ENCODE data around the gene TMEM223.
A peak's percentile ranks its signal among the peaks of the same experiment; 100 is the strongest.
"Not testable (repeated sequence)": the region's sequence is repeated elsewhere in the genome, so short reads cannot be mapped to it uniquely, and the experiment has no call there.

Gene TMEM223

DNA sequence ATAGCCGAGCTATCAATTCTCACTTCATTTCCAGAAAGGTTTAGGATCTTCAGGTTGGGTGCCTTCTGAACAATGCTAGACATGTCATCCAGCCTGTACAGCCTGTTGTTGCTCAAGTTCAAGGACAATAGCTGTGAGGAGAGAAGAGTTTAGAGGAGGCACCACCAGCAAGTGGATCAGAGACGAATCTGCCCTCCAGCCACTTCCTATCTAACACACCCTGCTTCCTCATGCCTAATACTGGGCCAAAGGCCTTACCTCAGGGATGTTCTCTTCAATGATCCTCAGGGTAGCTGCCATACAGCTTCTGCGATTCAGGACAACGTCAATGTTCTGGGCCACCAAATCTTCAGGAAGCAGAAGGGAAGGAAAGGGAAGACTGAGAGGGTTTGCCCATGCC, 9.3 kb upstream of the TMEM223 start:
- DNase-seq (ENCODE audit: low read depth, low spot score), result no peak

GRCh38 chr11:62799486-62799885, 7.7 kb upstream of the TMEM223 start:
- DNase-seq (ENCODE audit: low read depth, low spot score), result no peak

DNA sequence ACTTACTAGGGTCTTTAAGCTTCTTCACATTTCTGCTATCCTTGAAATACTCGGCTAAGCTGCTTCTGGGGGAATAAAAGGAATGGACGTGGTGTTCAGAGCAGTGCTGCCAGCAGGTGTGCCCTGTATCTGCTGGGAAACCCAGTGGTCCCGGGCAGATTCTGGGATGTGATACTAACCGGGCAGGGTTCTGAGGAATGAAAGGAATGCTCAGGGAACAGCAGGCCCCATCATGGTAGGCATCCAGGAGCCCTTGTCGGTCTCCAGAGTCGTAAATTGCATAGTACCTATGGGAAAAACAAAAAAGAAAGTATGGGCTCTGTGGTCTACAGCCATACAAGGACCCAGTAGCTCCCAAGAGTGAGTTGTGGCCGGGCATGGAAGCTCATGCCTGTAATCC, 4.5 kb upstream of the TMEM223 start:
- no peak for DNase-seq (ENCODE audit: low read depth, low spot score)

GRCh38 chr11:62794201-62794775, 2.5 kb upstream of the TMEM223 start:
- DNase-seq (ENCODE audit: low read depth, low spot score), result no peak

DNA sequence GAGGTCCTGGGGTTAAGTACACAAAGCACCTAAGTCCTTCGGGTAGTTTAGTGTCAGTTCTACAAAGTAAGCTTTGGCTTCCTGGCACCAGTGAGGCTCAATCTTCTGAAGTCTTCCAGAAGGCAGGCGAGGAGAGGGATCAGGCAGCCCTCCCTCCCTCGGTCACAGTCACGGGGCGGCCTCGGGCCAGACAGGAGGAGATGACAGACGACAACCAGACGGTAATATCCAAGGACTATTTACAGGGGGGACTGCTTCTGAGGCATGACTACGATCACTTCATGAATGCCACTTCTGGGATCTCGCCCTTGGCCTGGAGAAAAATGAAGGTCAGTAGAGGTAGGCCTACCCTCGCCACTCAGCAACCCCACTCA, 383 bp upstream of the TMEM223 start:
- no peak for DNase-seq (ENCODE audit: low read depth, low spot score)

DNA sequence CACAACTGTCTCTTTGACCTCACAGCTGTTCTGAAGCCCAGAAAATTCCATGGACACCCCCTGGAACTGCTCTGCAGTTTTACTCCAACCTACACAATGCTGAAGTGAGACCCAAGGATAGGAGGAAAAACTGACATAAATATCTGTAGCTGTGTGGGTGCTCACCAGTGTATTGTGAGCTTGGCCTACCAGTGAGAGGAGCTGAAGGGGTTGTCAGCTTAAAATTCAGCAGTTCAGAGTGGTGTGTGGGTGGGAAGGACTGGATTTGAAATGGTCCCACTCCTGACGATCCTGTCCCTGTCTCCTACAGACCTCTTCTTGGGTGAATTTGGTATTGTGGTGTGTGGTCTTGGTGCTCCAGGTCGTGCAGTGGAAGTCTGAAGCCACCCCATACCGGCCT, 2.2 kb downstream of the TMEM223 start:
- no peak for DNase-seq (ENCODE audit: low read depth, low spot score)

- DNase-seq (ENCODE audit: low read depth, low spot score), result no peak
Observed at GRCh38 chr11:62788991-62789390, 2.8 kb downstream of the TMEM223 start.

- no peak for DNase-seq (ENCODE audit: low read depth, low spot score)
Observed at GRCh38 chr11:62787005-62787759, 4.6 kb downstream of the TMEM223 start, which contains the start of gene TMEM179B. Gene TMEM179B (plus strand): TSS chr11:62787402. CDS start chr11:62787432, 30 bp downstream.

- DNase-seq (ENCODE audit: low read depth, low spot score), result no peak
Observed at GRCh38 chr11:62786318-62787004, 5.3 kb downstream of the TMEM223 start.

GRCh38 chr11:62782753-62783152, 9.1 kb downstream of the TMEM223 start:
- DNase-seq (ENCODE audit: low read depth, low spot score), result no peak

DNA sequence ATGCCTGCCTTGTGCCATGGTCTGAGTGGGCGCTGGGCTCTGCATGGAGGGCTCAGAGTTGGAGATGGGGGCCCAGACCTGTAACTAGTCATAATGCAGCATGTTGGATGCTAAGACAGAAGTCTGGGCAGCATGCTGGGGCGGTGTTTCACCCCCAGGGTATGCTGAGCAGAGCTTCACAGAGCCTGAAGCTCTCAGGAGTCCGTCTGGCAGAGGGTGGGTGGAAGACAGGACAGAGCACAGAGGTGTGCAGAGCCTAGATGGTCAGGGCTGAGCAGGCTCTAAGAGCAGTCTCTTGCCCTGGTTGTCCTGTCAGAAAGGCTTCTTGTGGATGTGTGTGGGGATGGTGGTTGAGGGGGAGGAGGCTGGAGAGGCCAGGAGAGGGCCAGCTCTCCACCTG, 13.4 kb downstream of the TMEM223 start:
- DNase-seq (ENCODE audit: low read depth, low spot score), result no peak

GRCh38 chr11:62777389-62777788, 14.4 kb downstream of the TMEM223 start:
- DNase-seq (ENCODE audit: low read depth, low spot score), result no peak

- DNase-seq (ENCODE audit: low read depth, low spot score), result no peak
Observed at GRCh38 chr11:62775646-62776045, 16.2 kb downstream of the TMEM223 start.

DNA sequence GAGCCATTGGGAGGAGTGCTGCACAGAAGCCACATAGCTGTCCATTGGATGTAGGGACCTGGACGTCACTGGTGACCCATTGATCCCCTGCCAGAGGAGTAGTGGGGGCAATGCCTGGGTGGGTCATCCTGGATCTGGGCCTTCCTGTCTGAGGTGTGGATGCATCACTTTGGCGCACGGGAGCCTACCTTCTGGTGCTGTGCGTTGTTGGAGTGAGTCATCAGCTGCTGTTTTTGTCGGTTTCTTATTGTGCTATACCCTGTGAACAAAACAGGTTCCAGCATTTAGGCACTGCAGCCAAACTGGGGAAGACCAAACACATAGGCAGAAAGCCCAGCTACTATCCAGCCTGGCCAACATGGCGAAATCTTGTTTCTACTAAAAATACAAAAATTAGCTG, 17.4 kb downstream of the TMEM223 start:
- DNase-seq (ENCODE audit: low read depth, low spot score), result no peak

DNA sequence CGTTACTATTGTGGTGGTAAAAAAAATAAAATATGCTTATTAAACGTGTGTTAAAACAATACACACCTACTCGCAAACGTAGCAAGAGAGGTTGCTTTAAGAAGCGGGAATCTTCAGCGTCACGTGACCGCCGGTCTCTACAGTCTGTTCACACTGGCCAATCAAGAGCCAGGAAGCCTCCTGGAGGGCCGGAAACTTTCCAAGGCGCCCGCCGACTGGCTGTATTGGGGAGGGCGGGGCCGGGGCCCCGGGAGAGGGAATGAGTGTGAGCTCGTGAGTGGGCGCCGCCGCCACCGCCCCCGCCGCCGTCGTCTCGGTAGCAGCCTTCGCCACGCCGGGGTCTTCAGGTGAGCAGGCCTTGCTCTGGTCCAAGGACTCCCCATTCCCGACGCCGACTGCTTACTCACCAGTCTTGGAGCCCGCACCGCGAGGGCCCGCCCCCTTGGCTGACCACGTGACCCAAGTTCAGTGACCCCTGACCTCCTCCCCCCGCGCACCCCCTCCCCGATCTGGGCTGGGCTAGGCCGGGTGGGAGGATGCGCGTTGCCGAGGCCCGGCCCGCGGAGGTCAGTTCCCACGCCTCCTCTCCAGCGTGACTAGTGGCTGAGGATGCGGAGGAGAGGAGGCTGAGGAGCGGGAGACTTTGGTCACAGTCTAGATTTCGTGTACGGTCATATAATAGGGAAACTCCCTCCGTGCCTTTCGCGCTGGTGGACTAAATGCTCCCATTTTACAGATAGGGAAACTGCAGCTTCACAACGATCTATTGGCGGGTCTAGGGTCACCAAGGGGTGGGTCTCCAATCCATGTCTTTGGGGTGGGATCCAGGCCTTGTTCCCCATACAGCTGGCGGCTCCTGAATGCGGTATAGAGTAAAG, 20.4 kb downstream of the TMEM223 start, which contains the start of gene TAF6L:
TSS of gene TAF6L (plus strand) at position 253 of the 878 bp plus-strand sequence. CDS start 4,388 bp downstream, outside the sequence.
- peak; percentile 89 for DNase-seq (ENCODE audit: low read depth, low spot score)

DNA sequence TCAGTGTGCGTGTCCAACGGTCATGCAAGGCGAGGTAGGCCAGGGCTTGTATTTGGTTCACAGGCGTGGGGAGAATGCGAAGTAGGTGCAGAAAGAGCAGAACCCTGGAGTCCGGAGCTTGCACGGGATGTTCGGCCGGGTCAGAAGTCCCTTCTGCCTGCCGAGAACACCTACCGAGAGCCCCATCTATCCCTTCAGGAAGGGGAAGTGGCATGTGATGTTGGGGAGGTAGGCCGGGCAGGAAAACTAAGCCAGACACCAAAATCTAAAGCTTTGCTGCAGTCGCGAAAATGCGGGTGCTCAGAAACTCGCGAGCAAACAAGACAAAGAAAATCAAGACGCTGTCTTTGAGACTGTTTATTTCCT, 21.0 kb downstream of the TMEM223 start:
- DNase-seq (ENCODE audit: low read depth, low spot score), result peak; percentile 20

- DNase-seq (ENCODE audit: low read depth, low spot score), result not testable (repeated sequence)
Observed at GRCh38 chr11:62760867-62761227, 31.0 kb downstream of the TMEM223 start.

GRCh38 chr11:62757846-62758788, 33.7 kb downstream of the TMEM223 start:
- DNase-seq (ENCODE audit: low read depth, low spot score), result peak; percentile 96

GRCh38 chr11:62755086-62755615, 36.7 kb downstream of the TMEM223 start:
- no peak for DNase-seq (ENCODE audit: low read depth, low spot score)

All from iPS DF 19.7 (cell line).